ENCODE results near the gene USP10.
A peak's percentile ranks its signal among the peaks of the same experiment; 100 is the strongest.

The USP10 gene

DNA sequence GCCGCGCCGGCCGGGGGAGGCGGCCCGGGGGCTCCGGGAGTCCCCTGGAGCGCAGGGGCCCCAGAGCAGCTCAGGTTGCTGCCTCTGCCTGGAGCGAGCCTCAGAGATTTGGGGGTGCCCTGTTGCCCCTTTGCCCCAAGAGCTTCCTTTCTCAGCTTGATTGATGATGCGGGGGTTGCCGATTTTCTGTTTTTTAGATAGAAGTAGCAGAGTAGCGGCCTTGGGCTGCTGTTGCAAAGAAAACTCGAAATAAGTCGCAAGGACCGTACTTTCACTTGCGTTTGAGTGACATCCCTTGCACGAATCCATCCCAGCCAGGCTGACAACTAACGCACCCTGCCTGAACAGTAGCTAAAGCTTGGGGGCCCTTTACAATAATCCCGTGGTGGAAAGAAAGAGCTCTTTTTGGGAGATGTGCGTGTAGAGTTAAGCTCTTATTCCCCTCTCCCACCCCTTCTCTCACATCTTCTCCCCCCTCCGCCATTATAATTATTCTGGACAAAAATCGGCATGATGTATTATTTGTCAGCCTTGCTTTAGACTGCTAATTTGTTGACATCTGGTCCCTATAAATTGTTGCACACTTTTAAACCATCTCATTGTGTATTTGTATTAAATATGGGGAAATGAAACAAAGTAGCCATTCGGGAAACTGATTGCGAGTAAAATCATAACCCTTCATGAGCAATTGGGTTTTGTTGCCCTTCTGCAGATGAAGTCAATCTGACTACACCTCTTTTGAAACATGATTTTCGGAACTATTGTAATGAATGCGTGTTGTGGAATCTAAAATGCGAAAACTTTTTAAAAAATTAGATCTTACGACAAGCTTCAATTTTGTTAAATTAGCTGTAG is 873 bp downstream of the USP10 start:
- DNase-seq (ENCODE audit: low spot score) = no peak

DNA sequence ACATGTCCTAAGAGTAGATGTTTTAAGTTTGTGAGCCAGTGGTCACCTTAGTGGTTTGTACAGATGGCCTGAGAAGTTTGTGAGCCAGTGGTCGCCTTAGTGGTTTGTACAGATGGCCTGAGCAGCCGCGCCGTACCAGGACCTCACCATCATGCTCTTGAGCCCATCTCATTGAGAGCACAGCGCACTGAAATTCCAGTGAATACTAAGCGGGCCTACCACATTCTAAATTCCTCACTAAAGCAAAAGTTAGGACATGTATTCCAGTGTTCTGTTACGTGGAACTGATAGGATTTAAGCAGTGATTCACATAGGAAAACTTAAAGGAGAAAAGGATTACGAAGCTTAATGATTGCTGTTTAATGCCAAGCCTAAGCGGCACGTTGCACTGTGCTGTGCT is 3.9 kb downstream of the USP10 start:
- DNase-seq (ENCODE audit: low spot score) = no peak

DNA sequence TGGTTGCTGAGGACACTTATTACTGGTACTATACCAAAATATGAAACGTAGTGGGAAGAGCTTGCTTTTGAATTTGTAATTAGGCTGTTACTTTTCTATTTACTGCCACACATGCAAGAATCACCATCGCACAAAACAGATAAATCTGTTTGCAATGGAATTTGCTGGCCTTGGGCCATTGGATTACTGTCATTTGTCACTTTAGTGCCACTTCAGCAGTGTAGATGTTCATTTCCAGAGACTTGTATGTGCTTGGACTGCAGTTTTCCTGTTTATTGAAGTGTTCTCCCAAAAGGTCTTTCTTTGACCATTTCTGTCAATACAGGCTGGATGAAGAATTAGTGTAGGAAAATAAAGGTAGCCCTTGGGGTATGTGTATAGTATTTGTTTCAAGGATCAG is 4.5 kb downstream of the USP10 start:
- DNase-seq (ENCODE audit: low spot score) = no peak

DNA sequence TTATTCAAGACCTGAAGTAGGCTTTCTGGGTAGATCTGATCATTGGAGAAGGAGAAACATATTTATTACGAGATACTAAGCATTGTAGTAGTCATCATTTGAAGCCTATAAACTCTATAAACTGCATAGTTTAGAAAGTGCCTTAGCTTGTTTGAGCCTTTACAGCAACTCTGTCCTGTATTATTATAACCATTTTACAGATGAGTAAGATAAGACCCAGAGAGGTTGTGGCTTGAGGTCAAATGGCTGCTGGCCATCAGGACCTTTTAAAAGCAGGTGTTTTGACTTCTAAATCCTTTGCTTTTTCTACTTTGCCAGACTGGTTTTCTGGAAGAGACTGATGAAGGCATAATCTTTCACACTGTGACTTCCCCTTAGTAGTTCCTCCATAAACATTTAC is 7.1 kb downstream of the USP10 start:
- no peak for DNase-seq (ENCODE audit: low spot score)

DNA sequence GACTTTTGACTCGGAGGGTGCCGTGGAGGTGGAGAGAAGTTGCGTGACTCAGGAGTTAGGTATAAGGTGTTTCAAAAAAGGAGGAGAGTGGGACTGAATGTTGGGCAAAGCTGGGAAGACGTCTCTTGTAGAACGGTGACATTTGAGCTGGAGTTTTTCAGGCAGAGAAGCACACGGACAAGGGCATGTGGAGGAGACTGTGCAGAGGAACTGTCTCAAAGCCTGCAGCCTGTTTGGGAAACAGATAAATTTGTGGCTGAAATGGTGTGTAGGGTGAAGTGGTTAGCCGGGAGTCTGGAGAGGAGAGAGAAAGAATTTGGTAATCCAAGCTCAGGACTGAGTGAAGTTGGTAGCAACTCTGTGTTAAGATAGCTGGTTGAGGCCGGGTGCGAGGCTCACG is 9.8 kb downstream of the USP10 start:
- DNase-seq (ENCODE audit: low spot score) = no peak

- no peak for DNase-seq (ENCODE audit: low spot score)
These were observed 10.9 kb downstream of the USP10 start for GRCh38 chr16:84710686-84711085.

- DNase-seq (ENCODE audit: low spot score) = no peak
These were observed 12.4 kb downstream of the USP10 start for GRCh38 chr16:84712138-84712671.

- no peak for DNase-seq (ENCODE audit: low spot score)
These were observed 13.3 kb downstream of the USP10 start for GRCh38 chr16:84712801-84713775.

GRCh38 chr16:84714028-84714427 is 14.2 kb downstream of the USP10 start:
- DNase-seq (ENCODE audit: low spot score) = no peak

DNA sequence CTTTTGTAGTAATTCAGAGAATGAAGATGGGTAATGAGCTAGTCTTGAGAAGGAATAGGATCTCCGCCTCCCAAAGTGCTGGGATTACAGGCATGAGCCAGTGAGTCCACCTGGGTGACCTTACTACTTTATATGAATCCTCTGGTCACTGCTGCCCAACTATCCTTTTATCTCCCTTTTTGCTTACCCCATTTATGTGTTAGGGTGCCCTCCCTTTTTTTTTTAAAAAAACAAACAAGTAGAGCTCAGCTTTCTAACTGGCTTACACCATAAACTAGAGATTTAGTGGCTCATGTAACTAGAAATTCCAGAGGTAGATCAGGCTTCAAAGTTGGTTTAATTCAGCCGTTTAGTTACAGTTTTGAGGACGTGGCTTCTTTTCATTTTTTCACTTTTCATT is 15.6 kb downstream of the USP10 start:
- no peak for DNase-seq (ENCODE audit: low spot score)

DNA sequence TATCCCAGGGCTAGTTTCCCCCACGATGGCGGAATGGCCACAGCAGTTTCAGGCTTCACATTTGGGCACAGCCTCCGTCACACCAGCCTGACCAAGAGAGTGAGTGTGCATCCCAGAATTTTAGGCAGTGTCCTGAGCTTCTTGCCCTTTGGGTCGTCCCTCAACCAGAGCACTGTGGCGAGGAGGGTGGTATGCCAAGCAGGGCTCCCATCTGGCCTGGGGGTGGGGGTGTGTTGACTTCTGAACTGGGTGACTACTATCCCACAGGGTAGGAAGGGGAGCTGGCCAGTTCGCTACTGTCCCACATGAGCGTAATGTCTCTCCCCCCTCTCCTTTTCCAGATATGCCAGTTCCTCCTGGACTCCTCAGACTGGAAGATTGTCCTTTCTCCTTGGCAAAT is 16.1 kb downstream of the USP10 start:
- DNase-seq (ENCODE audit: low spot score) = no peak

- no peak for DNase-seq (ENCODE audit: low spot score)
These were observed 16.9 kb downstream of the USP10 start for GRCh38 chr16:84716740-84717139.

- no peak for DNase-seq (ENCODE audit: low spot score)
These were observed 17.7 kb downstream of the USP10 start for GRCh38 chr16:84717484-84717883.

DNA sequence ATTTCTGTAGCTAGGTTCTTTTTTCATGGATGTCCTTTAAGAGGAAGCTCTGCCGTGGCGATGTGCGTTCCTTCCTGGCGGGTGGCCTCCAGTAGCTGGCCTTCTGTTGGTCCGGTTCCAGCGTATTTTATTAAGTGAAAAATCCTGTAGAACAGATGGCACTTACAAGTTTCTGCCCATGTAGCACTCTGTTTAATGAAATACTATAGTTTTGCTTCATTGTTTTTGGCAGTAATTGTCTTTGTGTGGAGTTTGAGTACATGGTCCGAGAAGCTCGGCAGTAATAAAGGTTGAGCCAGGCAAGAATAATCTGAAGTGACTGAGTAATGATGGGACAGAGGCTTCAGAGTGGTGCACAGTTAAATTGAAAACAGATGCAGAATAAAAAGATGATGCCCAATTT is 20.4 kb downstream of the USP10 start:
- DNase-seq (ENCODE audit: low spot score) = no peak

GRCh38 chr16:84722068-84722467 is 22.3 kb downstream of the USP10 start:
- DNase-seq (ENCODE audit: low spot score) = no peak

DNA sequence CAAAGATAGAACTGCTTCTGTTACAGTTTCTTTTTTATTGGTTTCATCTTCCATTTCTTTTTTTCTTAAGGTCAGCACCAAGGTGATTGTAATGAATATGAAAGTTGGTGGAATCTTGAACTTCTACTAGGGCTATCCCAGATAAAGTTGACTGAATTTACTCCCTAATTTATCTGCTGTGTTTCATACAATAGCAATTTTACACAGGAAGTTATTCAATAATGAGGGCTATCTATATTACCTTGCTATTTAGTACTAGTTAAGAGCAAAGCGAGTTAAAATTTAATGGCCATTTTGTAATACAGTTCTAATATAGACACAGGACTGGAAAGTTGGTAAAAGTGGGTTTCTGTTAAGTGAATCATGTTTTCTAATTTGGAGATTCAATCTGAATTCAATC is 24.1 kb downstream of the USP10 start:
- no peak for DNase-seq (ENCODE audit: low spot score)

DNA sequence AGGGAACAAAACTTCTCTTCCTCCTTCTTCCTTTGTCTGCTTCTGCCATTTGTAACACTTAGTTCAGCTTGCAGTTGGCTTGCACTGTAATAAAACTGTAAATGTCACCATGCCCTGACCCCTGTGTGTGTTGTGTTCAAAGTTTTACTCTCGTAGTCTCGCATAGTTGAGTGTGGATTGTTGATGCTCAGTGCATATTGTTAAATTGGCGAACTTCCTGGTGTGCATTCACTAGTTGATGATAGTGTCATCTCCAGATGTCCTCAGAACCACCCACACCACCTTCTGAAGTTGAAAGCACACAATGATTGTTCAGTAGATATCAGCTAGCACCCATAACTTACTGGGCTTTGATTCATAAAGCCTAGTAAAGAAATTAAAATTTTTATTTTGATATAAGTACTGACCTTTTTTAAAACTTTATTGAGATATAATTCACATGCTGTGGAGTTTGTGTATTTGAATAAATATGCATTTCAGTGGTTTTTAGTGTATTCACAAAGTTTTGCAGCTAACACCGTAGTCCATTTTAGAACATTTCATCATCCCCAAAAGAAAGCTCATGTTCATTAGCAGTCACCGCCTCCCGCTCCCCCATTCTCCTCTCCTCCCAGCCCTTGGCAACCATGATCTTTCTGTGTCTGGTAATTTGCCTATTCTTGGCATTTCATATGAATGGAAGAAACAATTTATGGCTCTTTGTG is 25.0 kb downstream of the USP10 start:
- no peak for DNase-seq (ENCODE audit: low spot score)

- no peak for DNase-seq (ENCODE audit: low spot score)
These were observed 25.8 kb downstream of the USP10 start for GRCh38 chr16:84725481-84726078.

- peak; percentile 82 for DNase-seq (ENCODE audit: low spot score)
These were observed 26.4 kb downstream of the USP10 start for GRCh38 chr16:84726079-84726668.

DNA sequence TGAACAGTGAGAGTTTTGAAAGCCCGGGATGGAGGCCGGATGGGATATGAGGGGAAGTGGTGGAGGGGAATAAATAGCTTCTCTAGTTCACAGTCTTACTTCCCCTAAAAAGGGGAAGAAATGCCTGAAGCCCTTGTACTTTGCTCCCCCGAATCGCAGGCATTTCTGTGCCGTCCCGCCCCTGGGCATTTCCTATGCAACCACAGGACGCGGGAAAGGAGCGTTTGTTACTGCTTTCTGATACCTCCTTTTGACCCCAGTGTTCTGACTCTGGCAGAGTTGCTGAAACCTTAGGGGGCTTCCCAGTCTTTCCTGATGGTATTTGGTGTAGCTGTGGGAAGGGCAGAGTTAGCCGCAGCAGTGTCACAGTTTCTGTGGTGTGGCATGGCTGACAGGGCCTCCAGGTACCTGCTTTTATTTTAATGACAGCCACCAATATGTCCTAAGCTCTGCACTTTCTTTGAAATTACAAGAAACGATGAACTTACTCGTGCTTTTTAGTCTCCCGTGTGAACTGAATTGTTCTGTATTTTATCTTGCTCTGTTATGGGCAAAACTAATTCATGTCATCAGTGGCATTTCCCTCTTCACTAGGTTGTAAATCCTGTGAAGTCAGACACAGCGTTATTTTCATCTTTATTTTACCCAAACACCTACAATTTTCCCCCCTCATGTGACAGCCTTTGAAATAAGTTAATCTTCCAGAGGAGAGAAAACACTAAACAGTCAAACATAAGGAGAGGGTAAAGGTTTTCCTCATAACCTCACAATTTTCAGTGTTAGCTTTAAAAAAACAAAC is 27.1 kb downstream of the USP10 start:
- no peak for DNase-seq (ENCODE audit: low spot score)
